Measurements from ENCODE around the gene SND1.

Gene SND1

DNA sequence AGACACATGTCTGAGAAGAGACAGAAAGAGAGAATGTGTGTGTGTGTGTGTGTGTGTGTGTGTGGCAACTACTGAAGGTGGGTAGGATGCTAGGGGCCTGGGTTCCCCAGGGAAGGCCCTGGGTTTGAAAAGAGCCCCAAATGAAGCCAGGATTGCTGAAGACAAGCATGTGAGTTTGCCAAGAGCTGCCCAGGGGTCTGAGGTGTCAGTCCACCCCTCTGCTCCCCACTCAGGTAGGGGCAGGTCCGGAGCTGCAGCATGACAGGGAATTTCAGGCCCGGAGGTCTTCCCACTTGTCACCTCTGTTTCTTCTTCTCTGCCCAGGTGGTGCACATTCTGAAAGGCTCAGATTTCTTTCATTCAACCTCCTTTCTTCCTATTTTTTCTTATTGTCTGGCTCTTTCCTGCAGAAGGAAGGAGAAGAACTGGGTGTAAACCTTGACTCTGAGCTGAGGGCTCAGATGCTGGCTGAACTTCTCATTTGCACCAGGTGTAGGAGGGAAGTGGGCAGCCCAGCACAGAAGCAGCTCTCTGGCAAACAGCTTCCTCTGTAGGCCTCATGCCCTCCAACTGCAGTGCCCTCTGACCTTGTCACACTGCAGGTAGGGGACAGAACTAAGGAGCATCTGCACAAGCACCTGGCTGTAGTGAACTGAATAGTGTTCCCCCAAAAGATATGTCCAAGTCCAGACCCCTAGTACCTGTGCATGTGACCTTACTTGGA is 458.8 kb downstream of the SND1 start:
- DNase-seq, result no peak

- no peak for DNase-seq
Measured at GRCh38 chr7:128112018-128112780, 460.2 kb downstream of the SND1 start.

- DNase-seq, result no peak
Measured at GRCh38 chr7:128112781-128113221, 460.8 kb downstream of the SND1 start.

DNA sequence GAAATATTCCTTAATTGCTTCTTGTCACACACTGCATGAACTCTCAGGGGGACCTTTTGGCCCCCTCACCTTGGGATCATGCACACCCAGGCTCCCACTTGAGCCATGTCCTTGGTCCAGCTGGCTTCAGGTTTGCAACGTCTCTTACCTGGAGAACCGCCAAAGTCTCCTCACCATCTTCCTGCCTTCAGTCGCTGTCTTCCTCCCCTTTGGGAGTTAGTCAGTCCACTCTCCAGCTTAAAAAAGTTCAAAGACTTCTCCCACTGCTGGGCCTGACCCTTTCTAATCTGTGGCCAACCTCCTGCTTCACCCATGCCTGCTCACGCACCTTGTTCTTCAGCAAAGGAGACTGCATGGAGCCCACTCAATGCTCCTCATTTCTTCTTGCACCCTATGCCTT is 461.8 kb downstream of the SND1 start:
- DNase-seq, result no peak

DNA sequence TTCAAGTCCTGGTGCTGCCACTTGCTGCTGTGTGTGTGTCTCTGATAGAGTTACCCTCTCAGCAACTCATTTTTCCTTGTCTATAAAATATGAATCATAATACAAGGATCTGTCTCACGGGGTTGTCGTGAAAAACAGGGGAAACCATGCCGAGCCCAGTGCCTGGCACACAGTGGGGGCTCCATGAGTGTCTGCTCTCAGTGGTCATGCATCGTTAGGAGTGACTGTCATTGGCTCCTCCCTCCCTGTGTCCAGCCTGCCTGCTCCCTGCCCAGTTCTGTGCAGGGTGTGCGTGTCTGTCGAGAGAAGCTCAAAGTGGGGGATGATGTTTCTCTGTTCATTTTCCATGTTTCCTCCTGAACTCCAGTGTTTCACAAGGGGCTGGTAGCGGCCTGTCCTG is 462.8 kb downstream of the SND1 start:
- no peak for DNase-seq

DNA sequence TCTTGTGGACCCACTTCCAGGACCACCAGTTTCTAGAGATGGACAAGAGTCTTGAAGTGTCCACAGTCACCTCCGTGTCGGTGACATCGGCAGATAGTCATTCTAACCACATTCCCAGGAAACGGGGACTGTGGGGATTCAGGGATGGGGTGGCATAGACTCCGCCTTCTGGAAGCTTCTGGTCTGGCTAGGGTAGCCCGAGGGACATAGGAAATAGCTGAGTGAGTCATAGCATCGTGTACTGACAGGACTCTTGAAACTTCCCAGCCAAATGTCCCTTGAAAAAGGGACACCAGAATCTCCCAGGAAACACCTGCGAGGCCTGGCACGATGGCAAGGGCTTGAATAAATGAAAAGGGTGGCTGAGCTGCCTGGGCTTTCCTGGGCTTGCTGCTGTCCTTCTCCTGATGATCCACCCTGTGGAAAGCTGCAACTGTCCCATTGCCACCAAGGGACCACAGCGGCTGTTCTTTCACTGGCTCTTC is 463.4 kb downstream of the SND1 start:
- DNase-seq, result no peak

DNA sequence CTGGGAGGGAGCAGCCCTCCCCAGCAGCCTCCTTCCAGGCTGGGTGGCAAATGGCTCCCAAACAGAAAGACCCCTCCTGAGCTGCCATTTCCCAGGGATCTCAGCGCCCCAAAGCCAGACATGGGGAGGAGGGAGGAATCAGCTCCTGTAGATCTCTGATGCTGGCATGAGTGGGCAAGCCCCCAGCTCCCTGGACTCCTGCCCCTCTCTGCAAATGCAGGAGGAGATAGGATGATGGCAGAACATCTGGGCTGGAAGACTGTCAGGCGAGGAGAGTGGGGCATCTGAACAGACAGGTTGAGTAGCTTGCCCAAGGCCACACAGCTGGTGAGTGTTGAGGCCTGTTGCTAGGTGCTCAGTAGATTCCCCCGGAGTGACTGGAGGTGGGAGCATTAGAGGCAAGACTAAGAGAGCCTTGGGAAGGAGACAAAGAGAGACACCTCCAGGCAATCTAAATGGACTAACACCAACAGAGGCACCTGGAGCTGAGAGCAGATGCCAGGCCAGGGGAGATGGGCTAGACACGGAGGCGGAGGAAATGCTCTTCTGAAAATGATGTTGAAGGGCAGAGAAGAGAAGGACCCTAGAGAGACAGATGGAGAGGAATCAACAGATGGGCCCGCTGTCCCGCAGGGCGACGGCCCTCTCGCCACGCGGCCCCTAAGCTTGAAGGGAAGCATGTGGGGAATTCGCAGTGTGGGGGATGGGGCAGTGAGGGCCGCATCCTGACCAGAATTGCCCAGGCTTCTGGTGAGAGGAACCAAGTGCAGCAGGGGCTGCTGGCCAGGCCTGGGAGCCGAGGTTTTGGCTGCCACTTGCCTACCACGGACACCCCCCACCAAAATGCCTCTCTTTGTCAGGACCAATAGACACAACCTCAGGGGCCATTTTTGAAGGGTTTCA is 464.1 kb downstream of the SND1 start:
- no peak for DNase-seq

DNA sequence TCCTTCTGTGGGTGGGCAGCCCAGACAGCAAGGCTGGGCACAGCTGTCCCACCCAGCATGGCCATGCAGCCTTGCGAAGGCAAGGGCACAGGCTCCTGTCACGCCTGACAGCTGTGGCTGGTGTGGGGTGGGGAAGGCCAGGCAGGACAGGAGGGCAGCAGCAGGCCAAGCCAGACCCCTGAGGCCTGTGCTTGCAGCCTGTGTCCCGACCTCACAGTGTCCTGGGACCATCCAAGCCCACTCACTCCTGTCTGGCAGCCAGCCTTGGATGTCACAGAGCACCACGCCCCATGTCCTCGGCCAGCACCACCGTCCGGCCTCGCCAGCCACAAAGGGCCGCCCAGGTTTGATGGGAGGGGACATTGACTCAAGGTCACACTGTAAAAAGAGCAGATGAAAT is 464.7 kb downstream of the SND1 start:
- no peak for DNase-seq

- DNase-seq, result no peak
Measured at GRCh38 chr7:128117691-128118090, 465.7 kb downstream of the SND1 start.

DNA sequence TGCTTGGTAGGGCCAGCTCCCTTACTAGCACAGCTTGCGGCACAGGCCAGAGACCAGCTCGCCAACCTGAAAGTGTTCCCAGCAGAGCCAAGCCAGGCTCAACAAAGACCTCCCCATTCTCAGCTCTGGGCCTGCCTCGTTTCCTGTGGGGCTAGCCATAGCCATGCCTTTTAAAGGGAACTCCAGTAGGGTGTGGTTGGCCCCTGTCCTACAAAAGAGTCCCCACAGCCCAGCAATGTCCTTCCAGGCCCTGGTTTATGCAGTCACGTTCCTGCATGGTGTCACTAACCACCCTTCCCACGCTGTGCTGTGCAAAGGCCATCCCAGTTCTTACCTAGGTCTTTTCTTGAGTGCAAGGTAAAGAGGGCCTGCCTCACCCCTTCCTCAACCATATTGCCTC is 467.0 kb downstream of the SND1 start:
- no peak for DNase-seq

DNA sequence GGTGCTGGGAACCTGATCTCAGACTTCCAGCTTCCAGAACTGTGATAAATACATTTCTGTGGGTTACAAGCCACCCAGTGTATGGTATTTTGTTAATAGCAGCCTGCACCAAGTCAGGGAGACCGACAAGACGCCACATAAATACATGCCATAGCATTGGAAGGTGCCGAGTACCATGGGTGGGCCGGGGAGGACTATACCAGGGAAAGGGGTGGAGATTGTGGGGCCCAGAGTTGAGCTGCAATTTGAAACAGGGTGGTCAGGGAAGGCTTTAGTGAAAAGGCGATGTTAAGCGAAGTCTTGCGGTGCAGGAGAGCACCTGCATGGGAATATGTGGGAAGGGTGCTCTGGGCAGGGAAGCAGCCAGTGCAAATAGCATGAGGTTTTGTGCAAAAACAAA is 468.1 kb downstream of the SND1 start:
- no peak for DNase-seq

DNA sequence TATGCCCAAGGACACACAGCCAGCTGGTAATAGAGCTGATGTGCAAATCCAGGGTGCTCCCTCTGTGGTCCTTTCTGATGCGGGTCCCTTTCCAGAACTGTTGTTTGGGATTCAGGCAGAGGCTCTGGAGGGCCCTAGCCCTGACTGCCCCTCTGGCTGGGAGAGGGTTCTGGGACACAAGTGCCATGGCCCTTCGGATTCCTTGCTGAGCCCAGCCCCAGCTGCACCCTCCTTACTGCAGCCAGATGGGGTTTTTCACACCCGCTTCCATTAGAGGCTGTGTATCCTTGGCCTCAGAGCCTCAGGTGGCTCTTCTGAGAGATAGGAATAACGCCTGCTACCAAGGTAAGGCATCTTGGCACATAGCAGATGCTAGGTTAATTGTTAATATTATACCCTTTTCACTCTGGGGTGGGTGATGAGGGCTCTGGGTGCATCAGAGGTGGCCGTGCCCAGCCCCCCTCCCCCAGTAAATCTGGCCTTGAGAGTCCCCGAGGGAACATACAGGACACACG is 469.0 kb downstream of the SND1 start:
- DNase-seq, result no peak

GRCh38 chr7:128121711-128122530 is 469.9 kb downstream of the SND1 start:
- DNase-seq, result no peak

GRCh38 chr7:128122576-128123290 is 470.7 kb downstream of the SND1 start:
- no peak for DNase-seq

DNA sequence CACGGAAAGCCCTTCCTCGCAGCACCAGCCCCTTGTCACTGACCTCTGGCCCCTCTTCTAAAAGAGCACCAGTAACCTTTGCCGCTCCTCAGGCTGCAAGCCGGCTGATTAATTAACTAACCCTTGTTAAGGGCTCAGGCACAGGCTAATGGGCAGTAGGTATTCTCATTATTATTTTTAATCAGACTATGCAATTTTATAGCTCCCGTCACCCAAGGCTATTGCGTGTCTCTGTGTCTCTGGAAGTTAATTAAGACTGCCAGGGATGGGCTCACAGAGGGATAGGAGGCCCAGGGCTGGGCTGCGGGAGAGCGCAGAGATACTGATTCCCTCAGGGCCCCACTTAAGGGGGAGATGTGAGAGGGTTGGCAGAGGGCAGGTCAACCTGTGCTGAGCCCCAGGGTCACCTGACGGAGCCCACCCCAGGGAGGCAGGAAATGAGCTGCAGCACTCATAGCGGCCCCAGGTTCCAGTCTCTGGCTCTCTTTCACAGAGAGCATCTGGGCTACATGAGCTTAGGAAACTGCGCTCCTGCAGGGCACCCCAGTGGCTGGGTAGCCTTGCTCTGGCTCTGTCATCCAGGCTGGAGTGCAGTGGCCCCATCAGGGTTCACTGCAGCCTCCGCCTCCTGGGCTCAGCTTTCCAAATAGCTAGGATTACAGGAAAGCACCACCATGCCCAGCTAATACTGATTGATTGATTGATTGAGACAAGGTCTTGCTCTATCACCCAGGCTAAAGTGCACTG is 471.5 kb downstream of the SND1 start:
- DNase-seq, result no peak

- DNase-seq, result no peak
Measured at GRCh38 chr7:128124786-128125185, 472.8 kb downstream of the SND1 start.

GRCh38 chr7:128125816-128126215 is 473.8 kb downstream of the SND1 start:
- no peak for DNase-seq

DNA sequence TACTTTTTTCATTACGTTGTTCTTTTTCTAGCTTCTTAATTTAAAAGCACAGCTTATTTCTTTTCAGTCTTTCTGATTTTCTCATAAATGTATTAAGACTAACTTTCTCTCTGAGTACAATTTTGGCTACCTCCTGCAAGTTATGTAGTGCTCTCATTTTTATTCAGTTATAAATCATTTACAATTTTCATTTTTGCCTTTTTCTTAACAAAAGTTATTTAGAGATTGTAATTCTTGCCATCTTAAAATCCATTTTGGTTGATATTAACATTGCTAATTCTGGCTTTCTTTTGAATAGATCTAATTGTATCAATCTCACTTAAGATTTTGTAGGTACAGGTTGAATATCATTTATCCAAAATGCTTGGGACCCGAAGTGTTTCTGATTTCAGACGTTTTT is 476.4 kb downstream of the SND1 start:
- DNase-seq, result no peak

GRCh38 chr7:128129224-128129864 is 477.4 kb downstream of the SND1 start:
- no peak for DNase-seq

DNA sequence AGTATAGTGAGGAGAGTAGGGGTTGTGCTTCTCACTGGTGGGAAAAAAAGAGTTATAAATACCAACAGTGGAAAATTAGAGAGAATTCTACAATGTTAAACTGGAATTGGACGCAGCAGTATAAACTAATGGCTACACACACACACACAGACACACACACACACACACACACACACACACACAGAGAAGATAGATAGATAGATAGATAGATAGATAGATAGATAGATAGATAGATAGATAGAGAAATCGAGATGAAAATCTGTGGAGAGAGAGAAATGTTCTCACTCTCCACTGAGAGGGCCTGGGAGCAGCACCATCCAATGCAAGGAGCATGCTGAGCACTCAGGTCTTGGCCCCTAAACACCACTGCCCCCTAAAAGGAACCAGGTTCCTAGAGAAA is 479.1 kb downstream of the SND1 start:
- DNase-seq, result no peak

Measured in CD4-positive, alpha-beta T cell treated with Interleukin-21 for 1 hour (primary cell).